GM18861 (cell line): ENCODE results near the gene NDUFB7.
"Not testable (repeated sequence)": the region's sequence is repeated elsewhere in the genome, so short reads cannot be mapped to it uniquely, and the experiment has no call there.

ENCODE experiments used
- ATAC-seq: cut with Tn5 transposase; IDR thresholded peaks from one replicate; pipeline ENCODE4 v1.9.1; 2021; ENCODE audit not compliant: unreplicated experiment

NDUFB7 gene

DNA sequence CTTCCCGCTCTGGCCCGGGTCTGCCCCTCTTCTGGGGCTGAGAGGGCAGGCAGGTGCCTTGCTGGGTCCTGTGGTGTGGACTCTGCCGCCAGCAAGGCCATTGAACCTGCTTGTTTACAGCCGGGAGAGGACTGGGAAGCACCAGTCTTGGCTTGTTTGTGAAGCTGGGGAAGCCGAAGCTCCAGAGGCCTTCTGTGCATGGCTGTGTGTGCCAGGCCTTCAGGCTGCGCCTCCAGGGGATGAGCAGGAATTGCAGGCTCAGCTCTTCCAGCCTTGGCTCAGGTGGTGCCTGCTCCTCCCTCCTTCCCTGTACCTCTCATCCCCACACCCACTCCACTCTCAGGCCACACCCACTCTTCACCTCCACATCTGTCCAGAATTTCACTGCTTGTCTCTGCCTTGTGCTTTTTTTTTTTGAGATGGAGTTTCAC lies 17.5 kb downstream of the NDUFB7 start:
- no peak for ATAC-seq

DNA sequence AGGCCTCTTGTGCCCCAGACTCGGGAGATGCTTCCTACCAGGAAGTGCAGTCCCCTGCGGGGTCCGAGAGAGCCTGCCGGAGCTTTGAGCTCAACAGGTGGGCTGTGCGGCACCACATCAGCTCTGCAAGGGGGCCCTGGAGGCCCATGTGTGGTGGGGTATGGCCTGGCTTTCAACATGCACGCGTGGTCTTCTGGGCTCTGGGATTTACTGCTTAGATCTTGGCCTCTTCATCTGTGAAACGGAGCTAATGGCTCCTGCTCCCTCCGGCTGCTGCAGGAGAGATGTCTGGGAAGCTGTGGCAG lies 18.0 kb downstream of the NDUFB7 start:
- no peak for ATAC-seq

DNA sequence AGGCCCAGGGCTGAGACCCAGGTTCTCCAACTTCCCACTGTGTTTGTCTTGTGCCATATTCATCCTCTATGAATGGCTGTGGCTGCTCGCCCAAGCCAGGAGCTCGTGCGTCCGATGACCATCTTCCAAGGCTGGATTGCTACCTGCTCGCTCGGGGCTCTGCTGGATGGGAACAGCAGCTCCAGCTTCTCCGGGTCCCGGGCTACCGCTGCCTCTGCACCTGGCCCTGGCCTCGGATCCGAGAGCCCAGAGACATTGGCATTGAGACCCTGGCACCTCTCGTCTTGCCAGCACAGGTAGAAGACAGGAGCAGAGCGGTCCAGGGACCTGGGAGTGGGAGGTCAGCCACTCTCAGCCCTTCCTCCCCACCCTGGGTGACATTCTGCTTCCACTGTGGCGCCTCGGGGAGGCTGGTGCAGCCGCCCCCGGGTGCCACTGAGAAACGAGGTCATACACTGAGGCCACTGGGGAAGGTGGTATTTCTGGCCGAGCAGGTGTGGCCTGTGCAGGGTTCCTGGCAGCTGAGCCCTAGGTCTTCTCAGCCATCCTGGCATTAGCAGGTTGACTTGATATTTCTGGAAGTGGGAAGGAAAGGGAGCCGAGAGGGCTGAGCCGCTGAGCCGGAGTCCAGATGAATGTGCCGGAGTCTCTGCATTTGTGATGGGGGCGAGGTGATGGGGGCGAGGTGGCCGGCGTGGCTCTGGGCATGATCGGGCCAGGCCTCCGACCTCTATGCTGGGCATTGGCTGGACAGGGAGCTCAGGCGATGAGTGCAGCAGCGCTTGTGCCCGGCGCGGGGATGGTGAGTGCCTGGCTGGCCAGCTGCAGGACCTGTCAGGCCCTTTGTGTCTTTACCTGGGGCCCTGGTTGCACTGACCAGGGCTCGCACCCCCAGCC lies 18.6 kb downstream of the NDUFB7 start:
- ATAC-seq = no peak

DNA sequence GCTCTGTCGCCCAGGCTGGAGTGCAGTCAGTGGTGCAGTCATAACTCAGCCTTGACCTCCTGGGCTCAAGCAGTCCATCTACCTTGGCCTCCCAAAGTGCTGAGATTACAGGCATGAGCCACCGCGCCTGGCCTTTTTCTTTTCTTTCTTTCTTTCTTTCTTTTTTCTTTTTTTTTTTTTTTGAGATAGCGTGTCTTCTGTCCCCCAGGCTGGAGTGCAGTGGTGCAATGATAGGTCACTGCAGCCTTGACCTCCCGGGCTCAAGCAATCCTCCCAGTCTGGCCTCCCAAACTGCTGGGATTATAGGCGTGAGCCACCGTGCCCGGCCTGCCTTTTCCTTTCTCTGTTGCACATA lies 19.9 kb downstream of the NDUFB7 start:
- ATAC-seq = not testable (repeated sequence)

DNA sequence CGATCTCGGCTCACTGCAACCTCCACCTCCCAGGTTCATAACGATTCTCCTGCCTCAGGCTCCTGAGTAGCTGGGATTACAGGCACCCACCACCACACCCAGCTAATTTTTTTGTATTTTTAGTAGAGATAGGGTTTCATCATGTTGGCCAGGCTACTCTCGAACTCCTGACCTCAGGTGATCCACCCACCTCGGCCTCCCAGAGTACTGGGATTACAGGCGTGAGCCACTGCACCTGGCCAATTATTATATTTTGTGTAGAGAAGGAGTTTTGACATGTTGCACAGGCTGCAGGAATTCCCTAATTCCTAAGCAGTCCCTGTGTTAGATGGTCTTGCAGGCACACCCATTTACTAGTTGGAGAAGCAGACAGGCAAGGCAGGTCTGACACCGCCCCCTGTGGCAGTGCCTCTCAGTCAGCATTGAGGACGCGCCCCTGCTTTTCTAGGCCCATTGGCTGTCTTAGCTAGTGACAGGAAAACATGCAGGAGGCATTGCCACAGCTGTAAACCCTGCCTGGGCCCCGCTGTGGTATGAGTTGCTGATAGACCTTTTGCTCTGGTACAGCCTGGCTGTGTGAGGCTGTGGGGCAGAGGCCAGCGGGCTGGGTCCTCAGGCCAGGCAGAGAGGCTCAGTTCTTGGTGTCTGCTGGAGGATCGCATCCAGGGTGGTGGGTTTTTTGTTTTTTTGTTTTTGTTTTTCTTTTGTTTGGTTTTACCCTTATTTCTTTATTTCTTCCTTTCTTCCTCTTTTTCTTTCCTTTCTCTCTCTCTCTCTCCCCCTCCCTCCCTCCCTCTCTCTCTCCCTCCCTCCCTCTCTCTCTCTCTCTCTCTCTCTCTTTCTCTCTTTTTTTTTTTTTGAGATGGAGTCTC lies 20.5 kb downstream of the NDUFB7 start:
- peak; percentile 56 for ATAC-seq

DNA sequence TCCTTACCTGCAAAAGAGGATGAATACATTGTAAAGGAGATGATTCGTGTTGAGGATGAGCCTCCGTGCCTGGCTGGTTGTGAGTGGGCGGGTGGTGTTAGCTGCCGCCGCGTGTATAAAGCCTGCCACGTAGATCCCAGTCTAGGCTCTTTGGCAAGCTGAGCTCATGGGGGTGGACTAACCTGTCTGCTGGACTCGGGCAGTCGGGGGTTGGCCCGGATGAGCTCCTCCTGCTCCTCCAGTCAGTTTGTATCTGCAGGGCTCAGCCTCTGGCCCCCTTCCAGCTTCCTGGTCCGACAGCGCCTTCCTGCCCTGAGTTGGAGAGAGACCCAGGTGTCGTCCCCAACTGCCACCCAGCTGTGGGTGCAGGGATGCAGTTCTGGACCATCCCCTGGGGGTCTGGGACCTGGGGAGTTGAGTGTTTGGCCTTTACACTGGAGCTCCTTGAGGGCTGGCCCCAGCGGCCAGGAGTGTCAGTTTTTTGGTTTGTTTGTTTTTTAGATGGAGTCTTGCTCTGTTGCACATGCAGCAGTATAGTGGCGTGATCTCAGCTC lies 21.6 kb downstream of the NDUFB7 start:
- no peak for ATAC-seq

DNA sequence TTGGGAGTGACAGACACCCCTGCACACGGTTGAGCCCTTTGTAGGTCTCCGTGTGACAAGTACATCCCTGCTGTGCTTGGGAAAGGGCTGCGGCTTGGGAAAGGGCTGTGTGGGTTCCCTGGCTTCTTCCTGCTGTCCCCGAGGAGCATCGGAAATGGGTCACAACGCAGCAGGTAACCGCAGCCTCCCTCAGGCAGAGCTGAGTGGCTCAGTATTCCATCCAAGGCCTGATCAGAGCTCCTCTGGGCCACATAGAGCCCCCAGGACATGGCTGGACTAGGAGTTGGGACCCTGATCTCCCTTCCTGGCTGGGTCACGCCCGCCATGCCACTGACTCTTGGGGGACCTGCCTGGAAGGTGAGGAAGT lies 26.2 kb downstream of the NDUFB7 start:
- no peak for ATAC-seq

DNA sequence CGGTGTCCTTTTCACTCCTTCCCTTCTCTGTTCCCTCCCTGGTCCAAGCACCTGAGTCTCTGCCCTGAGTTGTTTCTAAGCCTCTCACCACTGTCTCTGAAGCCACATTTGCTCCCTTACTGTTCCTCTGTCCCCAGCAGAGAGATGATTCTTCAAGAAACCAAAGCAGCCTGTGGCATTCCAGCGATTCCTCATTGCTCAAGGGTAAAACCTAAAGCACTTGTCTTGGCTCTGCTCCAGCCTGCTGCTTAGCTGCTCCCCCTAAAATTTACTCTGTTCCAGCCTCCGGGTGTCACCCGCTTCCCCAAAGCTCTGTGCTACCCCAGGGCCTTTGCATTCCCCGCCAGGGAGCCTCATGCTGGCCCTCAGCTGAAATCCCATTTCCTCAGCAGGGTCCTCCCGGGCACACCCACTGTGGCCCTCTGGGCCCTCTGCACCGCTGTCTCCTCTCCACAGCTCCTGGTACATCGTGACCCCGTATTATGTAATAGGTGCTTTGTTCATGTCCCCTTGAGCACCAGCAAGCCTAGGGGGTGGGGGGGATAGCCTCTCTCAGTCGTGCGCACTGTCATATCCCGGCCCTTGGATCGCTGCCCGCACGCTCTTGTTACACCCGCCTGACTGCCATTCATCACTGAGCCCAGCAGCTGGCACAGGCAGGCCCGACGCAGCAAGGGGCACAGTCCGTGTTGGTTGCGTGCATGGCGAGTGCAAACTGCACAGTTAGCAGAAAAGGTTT lies 26.7 kb downstream of the NDUFB7 start:
- no peak for ATAC-seq

DNA sequence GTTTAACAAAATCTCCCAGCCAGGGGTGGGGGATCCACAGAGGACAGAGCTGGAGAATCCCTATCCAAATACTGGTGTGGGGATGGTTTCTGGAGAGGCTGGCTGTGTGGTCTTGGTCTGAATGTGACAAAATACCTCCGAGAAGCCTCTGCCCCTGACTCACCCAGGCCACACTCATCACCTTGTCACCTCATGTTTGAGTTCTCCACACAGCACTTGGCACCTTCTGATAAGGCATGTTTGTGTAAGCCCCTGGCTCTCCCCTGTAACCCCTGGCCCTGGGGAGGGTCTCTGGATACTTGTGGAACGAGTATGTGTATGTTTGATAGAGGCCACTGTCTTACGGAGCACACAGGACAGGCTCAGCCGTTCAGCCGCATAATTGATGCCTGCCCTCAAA lies 27.8 kb downstream of the NDUFB7 start:
- ATAC-seq = no peak

DNA sequence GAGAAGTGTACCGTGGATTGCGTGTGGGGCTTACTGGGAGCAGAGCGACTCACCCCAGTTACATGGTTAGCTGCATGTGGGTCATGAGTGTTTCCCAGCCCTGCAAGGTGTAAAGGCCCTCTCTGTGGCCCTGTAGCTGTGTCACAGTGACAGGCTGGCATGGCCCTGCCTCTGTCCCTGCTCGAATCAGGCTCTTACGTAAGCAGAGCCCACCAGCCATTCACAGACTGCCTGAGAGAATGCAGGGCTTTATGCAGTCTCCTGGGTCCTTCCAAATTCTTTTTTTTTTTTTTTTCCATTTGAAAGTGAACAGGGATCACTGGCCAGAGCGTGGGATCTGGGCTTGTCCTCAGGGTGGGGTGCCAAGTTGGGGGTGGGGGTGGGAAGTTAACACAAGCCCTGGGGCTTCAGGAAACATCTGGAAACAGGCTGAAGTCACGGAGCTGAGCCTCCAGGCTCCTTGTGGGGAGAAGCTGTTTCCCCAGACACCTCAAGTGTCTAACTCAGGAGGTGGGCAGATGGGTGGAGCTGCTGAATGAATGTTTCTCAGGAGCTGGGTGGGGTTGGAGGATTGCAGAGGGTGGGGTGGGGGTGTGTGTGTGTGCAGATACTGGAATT lies 29.0 kb downstream of the NDUFB7 start:
- ATAC-seq = no peak

DNA sequence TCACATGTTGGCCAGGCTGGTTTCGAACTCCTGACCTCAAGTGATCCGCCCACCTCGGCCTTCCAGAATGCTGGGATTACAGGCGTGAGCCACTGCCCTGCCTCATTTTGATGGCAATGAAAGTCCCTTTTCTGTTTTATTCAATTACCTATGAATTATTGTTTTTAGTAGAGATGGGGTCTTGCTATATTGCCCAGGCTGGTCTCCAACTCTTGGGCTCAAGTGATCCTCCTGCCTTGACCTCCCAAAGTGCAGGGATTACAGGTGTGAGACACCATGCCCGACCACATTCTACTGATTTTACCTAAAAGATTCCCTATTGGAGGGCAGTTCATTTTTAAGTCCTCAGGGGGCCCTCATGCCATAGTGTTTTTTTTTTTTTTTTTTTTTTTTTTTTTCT lies 29.9 kb downstream of the NDUFB7 start:
- ATAC-seq = not testable (repeated sequence)

DNA sequence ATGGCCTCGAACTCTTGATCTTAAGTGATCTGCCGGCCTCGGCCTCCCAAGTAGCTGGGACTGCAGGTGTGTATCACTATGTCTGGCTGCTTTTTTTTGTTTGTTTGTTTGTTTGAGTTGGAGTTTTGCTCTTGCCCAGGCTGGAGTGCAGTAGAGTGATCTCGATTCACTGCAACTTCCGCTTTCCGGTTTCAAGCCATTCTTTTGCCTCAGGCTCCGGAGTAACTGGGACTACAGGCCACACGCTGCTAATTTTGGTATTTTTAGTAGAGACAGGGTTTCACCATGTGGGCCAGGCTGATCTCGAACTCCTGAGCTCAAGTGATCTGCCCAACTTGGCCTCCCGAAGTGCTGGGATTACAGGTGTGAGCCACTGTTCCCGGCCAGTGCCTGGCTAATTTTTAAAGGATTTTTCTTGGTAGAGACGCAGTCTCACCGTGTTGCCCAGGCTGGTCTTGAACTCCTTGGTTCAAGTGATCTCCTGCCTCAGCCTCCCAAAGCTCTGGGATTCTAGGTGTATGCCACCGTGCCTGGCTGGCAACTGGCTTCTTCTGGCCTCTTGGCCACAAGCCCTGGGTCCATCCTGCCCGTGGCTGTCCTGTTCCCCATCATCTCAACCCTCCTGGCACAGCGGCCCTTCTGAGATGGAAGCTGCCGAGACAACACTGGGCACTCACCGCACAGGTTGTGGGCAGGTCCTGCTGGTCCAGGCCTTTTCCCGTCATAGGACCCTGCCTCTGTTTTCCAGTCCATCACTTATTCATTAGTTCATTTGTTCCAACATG lies 30.9 kb downstream of the NDUFB7 start:
- ATAC-seq = no peak

DNA sequence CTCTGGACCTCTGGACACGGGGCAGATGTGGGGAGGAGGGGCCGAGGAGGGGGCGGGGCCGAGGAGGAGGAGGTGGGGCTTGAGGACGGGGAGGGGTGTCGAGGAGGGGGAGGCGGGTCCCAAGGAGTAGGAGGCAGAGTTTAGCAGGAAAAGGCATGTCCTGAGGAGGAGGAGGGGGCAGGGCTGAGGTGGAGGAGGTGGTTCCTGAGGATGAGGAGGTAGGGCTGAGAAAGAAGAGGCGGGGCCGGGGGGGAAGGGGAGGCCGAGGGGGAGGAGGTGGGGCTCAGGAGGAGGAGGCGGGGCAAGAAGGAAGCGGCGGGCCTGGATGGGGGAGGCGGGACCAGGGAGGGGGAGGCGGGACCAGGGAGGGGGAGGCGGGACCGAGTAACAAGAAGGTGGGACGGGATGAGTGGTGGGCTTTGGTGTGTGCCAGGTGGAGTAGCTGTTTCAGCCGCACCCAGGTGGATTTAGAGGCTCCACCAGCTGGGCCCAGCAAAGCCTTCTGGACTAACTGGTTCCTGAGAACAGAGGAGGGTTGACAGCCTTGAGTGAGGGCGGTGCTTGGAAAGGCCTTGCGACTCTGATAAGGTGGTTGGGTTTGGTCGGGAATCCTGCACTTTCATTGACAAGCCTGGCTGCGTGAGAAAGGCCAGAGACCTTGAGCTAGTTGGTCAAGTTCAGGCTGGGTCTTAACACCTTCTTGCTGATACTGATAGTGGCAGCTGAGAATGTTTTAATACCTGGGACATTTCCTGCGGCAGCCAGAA lies 34.8 kb downstream of the NDUFB7 start:
- ATAC-seq = no peak

DNA sequence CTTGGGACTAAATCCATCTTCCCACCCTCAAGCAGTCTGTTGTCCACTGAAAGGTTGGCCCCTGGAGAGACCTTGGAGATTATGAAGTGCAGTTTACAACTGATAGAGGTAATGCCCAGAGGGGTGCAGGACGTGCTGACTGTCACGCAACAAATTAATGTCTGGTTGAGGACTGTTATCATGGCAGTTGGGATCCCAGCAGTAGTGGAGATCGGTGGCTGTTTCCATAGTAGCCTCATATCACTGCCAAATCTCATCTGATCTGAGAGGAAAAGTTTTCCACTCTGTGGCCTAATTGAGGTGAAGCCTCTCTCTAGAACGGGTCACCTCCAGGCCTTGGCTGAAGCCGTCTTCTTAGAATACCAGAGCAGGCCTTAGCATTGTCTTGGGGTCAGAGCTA lies 38.4 kb downstream of the NDUFB7 start:
- no peak for ATAC-seq

DNA sequence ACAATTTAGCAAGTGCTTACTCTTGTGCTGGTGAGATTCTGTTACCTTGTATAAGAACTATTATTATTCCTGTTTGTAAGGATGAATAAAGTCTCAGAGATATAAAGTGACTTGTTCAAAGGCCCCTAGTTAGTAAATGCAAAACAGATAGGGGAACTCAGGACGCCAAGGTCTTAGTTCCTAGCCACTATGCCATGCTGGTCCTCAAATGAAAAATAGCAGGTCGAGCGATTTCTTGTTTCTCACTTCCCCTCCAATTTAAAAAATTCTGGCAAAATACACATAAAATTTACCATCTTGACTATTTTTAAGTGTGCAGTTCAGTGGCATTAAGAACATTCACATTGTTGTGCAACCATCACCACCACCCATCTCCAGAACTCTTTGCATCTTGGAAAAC lies 41.4 kb downstream of the NDUFB7 start:
- ATAC-seq = no peak

DNA sequence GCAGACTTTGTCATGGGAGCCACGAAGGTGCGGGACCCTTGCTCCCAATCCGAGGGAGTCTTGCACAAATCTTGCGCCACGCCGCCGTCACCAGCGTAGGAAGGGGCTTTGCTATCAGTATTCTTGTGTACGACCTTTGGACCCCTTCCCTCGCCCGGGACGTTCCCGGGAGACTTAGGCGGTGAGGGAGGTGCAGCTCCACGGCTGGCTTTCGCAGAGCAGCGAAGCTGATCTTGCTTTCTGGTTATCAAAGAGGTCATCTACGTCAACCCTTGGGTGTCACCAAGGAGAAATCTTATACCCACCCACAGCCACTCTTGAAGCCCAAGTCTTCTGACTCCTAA lies 41.9 kb downstream of the NDUFB7 start:
- peak; percentile 5 for ATAC-seq

DNA sequence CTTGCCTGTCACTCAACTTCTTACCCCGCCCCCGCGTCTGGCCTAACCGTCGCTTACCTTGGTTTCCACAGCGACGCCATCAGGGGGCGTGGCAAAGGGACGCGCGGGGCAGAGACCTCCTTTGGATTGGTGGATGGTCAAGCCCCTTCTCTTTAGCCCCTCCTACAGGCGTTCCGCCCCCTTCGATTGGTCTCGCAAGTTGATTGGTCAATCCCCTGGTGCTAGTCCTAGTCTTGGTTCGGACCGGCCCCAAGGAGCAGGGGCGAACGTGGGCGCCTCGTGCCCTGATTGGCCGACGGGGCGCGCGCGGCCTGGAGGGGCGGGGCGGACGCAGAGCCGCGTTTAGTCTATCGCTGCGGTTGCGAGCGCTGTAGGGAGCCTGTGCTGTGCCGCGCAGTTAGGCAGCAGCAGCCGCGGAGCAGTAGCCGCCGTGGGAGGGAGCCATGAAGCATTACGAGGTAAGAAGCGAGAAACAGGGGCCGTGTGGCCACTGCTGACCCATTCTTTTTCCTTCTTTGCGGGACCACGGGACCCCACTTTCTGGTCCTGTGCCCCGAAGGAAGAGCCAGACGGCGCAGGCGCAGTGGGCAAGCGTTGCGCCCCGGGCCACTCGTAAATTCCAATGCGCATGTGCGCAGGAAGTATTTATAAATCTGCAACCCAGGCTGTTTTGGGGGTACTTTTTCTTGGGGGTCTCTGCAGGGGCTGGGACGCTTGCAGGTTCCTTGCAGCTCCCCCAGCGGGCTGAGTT lies 42.4 kb downstream of the NDUFB7 start, which contains the start of gene TECR:
TSS of gene TECR (plus strand) at position 341 of the 751 bp plus-strand sequence. CDS start at position 444, 103 bp downstream.
- ATAC-seq = peak; percentile 94

DNA sequence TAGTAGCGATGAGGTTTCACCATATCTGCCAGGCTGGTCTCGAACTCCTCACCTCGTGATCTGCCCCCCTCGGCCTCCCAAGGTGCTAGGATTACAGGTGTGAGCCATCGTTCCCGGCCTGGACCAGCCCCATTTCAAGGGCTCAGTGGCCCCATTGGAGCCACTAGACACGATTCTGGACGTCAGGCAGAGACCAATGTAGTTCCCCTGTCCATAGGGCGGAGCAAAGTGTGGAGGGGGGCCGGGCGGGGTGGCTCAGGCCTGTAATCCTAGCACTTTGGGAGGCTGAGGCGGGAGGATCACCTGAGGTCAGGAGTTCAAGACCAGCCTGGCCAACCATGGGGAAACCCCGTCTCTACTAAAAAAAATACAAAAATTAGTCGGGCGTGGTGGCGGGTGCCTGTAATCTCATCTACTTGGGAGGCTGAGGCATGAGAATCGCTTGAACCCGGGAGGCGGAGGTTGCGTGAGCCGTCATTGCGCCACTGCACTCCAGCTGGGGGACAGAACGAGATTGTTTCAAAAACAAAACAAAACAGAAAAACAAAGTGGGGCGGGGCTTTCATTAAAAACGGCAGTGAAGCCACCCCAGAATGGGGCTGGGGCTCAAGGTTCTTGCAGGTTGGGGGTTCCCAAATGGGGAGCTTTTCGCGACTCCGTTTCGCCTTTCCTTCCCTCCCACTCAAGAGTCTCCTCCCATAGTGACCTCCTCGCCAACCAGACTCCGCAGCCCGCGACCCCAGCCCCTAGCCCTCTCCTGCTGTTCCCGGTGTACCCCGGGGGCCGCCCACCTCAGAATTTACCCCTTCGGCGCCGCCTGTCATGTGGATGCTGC lies 43.2 kb downstream of the NDUFB7 start:
- no peak for ATAC-seq
